AG09319 (cell line): Measurements from ENCODE around the gene TSPEAR.
"Not testable (repeated sequence)": the region's sequence is repeated elsewhere in the genome, so short reads cannot be mapped to it uniquely, and the experiment has no call there.

ENCODE experiments used
- DNase-seq: peaks from one replicate; pipeline ENCODE4 v3.0.0-alpha.2; 2010; ENCODE audit warnings: low read depth; ENCODE audit errors: extremely low read depth
- CTCF ChIP-seq: IDR thresholded peaks from 2 replicates; pipeline ENCODE4 v1.5.1; 2011; ENCODE audit warnings: low read depth, mild to moderate bottlenecking, inconsistent platforms, low read length, moderate library complexity

The TSPEAR gene

DNA sequence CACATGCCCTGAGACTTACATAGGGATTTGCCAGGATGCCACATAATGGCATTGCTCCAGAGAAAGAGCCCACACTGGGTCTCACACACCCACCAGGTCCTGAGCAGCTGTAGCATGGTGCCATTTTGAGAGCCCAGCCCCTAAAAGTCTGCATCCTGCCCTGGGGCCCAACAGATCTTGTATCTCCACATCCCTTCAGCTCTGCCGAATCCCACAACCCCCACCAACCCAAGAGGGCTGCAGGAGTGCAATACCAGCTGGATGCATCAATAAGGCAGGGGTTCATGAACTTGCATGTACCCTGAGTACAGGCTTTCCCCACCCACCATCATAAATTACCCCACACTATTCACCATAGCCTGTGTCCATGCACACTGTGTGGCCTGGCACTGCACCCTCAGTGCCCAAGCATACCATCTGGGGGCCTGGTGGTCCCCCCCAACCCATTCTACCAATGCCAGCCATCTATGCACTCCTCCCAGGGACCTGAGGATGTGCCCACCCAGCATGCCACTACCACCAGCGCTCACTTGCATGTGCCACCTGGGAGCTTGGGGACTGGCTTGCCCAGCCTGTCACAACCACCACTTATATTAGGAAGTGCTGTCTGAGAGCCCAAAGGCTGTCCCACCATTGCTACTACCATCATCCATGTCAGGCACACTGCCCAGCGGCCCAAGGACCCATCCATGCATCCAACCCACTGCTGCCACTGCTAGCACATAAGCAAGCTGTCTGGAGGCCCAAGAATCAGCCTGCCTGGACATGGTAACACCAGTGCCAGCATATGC, 40.5 kb downstream of the TSPEAR start:
- no peak for TF ChIP-seq CTCF
- DNase-seq = no peak

DNA sequence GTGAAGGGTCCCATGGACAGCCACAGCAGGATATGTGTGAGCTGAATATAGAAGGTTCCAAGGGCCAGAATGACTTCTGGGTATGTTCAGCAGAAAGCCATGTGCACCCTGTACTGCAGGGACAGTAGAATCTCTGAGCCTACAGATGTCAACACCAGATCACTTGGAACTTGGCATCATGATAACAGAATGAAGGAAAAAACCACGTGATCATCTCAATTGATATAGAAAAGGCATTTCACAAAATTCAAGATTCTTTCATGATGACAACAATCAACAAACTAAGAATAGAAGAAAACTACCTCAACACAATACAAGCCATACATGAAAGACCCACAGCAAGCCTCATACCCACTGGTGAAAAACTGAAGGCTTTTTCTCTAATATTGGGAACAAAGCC, 43.8 kb downstream of the TSPEAR start:
- no peak for TF ChIP-seq CTCF
- no peak for DNase-seq

DNA sequence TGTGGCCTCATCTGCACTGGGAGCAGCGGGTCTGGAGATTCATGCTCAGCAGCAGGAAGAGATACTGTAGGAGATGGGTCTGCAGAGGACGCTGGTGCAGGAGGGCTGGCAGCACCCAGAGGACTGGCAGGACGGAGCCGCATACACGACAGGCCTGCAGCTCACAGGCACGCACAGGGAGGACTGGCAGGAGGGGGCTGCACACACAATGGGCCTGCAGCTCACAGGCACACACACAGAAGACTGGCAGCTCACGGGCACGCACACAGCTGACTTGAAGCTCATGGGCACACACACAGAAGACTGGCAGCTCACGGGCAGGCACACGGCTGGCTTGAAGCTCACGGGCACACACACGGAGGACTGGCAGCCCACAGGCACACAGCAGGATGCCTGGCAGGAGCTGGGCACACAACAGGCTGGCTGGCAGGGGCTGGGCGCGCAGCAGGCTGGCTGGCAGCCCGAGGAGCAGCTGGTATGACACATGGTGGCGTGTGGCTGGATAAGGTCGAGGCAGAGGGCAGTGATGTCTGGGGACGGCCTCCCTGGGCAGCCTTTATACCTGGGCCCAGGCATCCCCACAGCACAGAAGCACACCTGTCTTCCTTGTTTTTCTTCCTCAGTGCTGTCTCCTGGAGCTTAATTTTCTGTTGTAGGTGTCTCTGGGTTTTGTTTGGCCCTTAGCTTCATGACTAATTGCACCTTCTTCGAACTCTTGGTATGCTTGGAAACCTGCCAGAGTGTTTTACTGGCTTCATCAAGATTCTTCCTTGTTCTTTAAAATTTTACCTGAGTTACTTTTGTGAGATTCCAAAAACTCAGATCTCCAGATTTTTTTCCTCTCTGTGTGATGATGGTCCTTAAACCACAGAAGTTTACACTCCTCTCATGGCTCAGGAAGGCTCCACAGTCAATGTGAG, 44.7 kb downstream of the TSPEAR start, which contains the start of gene KRTAP12-2:
KRTAP12-2 (minus strand) TSS at position 527 of the 920 bp plus-strand sequence; CDS start at position 486, 41 bp downstream.
- no peak for DNase-seq
- TF ChIP-seq CTCF = no peak

- no peak for TF ChIP-seq CTCF
- DNase-seq = no peak
These were observed 46.7 kb downstream of the TSPEAR start for GRCh38 chr21:44664691-44665090.

DNA sequence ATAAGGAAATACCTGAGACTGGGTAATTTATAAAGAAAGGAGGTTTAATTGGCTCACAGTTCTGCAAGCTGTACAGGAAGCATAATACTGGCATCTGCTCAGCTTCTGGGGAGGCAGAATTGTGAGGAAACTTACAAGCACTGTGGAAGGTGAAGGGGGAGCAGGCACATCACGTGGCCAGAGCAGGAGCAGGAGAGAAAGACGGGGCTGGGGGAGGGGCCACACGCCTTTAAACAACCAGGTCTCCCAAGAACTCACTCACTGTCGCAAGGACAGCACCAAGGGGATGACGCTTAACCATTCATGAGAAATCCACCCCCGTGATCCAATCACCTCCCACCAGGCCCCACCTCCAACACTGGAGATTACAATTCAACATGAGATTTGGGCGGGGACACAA, 49.8 kb downstream of the TSPEAR start:
- DNase-seq = not testable (repeated sequence)

GRCh38 chr21:44658913-44659595, 52.3 kb downstream of the TSPEAR start:
- DNase-seq = no peak
- TF ChIP-seq CTCF = no peak

DNA sequence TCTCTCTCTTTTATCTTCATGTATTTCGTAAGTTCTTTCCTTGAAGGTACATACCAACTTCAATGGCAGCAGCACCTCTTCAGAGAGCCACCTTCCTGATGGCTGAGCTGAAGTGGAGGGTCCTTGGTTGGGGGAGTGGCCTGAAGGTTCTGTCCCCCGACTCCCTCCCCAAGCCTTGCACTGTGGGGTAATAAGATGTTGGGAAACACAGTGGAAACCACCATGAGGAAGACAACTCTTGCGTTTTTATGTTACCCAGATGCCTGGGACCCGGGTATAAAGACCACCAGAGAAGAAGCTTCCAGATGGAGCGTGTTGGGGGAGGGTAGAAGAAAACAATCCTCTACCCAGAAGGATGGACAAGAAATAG, 52.8 kb downstream of the TSPEAR start:
- DNase-seq = no peak
- no peak for TF ChIP-seq CTCF
